ENCODE data around the gene HMCN1. TPM values are rescaled to one million over a fixed set of nuclear protein-coding genes. Genes with fewer than 3 reads are reported as not detected.

HMCN1 gene
- total and polyA plus RNA-seq, 8 donors, result 0.12 to 15.1 (median 0.86) TPM

- Histone ChIP-seq H3K4me1 (no peaks in the 10 kb centered on the region), H3K27me3 (no peaks in the 10 kb centered on the region), H3K9me3 (no peaks in the 10 kb centered on the region), H3K36me3 (no peaks in the 10 kb centered on the region), H3K27ac (no peak overlapping the region), H3K4me3 (no peak overlapping the region)
- TF ChIP-seq POLR2A (IDR thresholded peaks at IDR 0.05) (no peak), POLR2AphosphoS5 (IDR thresholded peaks at IDR 0.05) (no peak), EP300 (IDR thresholded peaks at IDR 0.05) (no peak)
- TF ChIP-seq, protein P1, sequence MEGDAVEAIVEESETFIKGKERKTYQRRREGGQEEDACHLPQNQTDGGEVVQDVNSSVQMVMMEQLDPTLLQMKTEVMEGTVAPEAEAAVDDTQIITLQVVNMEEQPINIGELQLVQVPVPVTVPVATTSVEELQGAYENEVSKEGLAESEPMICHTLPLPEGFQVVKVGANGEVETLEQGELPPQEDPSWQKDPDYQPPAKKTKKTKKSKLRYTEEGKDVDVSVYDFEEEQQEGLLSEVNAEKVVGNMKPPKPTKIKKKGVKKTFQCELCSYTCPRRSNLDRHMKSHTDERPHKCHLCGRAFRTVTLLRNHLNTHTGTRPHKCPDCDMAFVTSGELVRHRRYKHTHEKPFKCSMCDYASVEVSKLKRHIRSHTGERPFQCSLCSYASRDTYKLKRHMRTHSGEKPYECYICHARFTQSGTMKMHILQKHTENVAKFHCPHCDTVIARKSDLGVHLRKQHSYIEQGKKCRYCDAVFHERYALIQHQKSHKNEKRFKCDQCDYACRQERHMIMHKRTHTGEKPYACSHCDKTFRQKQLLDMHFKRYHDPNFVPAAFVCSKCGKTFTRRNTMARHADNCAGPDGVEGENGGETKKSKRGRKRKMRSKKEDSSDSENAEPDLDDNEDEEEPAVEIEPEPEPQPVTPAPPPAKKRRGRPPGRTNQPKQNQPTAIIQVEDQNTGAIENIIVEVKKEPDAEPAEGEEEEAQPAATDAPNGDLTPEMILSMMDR (IDR thresholded peaks at IDR 0.05), result no peak
- intact Hi-C loops (cut with DNase I; ENCODE audit: low total_unique reads), result no loop called here
- WGBS, 5 donors, result 86 to 97% (median 90%) methylated on average over 1 of the region's 1 CpG
- DNase-seq, result no peak
Observed at GRCh38 chr1:185914089-185914488, 179.9 kb downstream of the HMCN1 start.

DNA sequence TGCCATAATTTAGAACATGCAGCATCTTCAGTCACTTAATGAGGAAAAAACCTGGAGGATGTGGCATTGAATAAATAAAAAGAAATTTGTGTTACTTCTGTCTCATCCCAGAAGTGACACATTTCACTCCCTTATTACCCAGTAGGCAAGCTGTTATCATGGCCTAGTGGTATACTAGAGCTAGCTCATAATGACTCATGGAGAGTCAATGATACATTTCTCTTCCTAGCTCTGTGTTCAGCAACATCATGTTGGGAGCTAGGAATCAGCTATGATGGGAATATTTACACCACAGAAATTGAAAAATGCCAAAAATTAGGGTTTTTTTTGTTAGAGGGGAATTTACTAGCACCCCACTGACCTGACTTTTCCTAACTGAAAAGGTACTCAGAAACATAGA lies 182.7 kb downstream of the HMCN1 start:
- H3K27ac ChIP-seq, result no peak overlapping the region
- H3K4me1 ChIP-seq, result no peaks in the 10 kb centered on the region
- intact Hi-C loops (cut with DNase I; ENCODE audit: low total_unique reads), result no loop called here
- no peaks in the 10 kb centered on the region for H3K9me3 ChIP-seq
- no peaks in the 10 kb centered on the region for H3K27me3 ChIP-seq
- DNase-seq, result no peak
- H3K36me3 ChIP-seq, result no peaks in the 10 kb centered on the region
- H3K4me3 ChIP-seq, result no peak overlapping the region
- TF ChIP-seq EP300 (IDR thresholded peaks at IDR 0.05) (no peak), POLR2AphosphoS5 (IDR thresholded peaks at IDR 0.05) (no peak), POLR2A (IDR thresholded peaks at IDR 0.05) (no peak)
- TF ChIP-seq, protein P1 (IDR thresholded peaks at IDR 0.05), result no peak

DNA sequence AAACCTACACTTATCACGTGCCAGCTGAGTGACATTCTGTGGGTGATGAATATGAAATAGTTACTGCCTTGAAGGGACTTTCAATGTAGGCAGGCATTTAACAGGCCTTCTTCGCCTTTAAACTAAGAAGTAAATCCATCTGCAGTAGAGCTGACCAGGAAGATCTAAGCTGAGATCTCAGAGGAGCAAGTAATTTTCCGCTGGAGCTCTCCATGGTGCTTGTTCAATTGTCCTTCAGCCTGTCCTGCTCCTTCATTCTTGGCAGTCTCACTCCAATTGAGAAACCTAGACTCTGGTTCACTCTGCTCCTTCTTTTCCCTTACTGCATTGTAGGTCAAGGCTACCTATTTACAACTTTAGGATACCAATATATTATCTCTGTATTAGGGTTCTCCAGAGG lies 183.5 kb downstream of the HMCN1 start:
- intact Hi-C loops (cut with DNase I; ENCODE audit: low total_unique reads), result no loop called here
- TF ChIP-seq POLR2A (IDR thresholded peaks at IDR 0.05) (no peak), POLR2AphosphoS5 (IDR thresholded peaks at IDR 0.05) (no peak)

GRCh38 chr1:185920602-185921001 lies 186.4 kb downstream of the HMCN1 start:
- intact Hi-C loops (cut with DNase I; ENCODE audit: low total_unique reads), result no loop called here
- no peaks in the 10 kb centered on the region for H3K36me3 ChIP-seq
- TF ChIP-seq, protein P1 (IDR thresholded peaks at IDR 0.05), result no peak
- TF ChIP-seq POLR2A (IDR thresholded peaks at IDR 0.05), result no peak
- TF ChIP-seq EP300 (IDR thresholded peaks at IDR 0.05), result no peak
- no peak for TF ChIP-seq POLR2AphosphoS5 (IDR thresholded peaks at IDR 0.05)
- no peak overlapping the region for H3K4me3 ChIP-seq
- H3K27ac ChIP-seq, result no peak overlapping the region
- no peaks in the 10 kb centered on the region for H3K27me3 ChIP-seq
- no peaks in the 10 kb centered on the region for H3K4me1 ChIP-seq
- WGBS, 5 donors, result 58 to 81% (median 69%) methylated on average over 3 of the region's 3 CpGs
- peak in 1 of 2 donors; percentile 12 for DNase-seq
- H3K9me3 ChIP-seq, result no peaks in the 10 kb centered on the region

More for the DNA sequence above, 183.5 kb downstream of the HMCN1 start:
- Histone ChIP-seq H3K9me3 (no peaks in the 10 kb centered on the region), H3K27ac (no peak overlapping the region), H3K27me3 (no peaks in the 10 kb centered on the region), H3K4me1 (no peaks in the 10 kb centered on the region), H3K36me3 (no peaks in the 10 kb centered on the region), H3K4me3 (no peak overlapping the region)
- WGBS, 5 donors, result 69 to 84% (median 76%) methylated on average over 3 of the region's 3 CpGs
- DNase-seq, result peak in 1 of 2 donors; percentile 55

DNA sequence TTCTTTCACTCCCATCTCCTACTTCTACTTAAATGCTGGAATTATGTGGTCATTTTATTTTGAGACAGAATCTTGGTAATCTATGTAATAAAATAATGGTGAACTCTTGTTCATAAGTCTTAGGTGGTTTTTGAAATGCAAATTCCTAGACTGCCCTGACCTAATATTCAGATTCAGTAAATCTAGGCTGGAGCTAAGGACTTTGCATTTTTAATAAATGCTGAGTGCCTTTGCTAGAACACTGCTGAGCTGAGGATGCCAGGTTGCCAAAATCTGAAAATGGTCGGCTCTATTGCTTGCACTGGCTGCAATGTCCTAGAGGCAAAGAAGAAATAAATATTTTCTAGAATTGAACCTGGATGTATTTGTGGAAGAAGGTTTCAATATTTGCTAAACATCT lies 187.4 kb downstream of the HMCN1 start:
- no peak overlapping the region for H3K27ac ChIP-seq
- TF ChIP-seq, protein P1 (IDR thresholded peaks at IDR 0.05), result no peak
- TF ChIP-seq POLR2A (IDR thresholded peaks at IDR 0.05) (no peak), EP300 (IDR thresholded peaks at IDR 0.05) (no peak), POLR2AphosphoS5 (IDR thresholded peaks at IDR 0.05) (no peak)
- no peaks in the 10 kb centered on the region for H3K9me3 ChIP-seq
- DNase-seq, result no peak
- H3K4me3 ChIP-seq, result no peak overlapping the region
- intact Hi-C loops (cut with DNase I; ENCODE audit: low total_unique reads), result no loop called here
- no peaks in the 10 kb centered on the region for H3K27me3 ChIP-seq
- WGBS, 5 donors, result 71 to 95% (median 85%) methylated on average over 1 of the region's 1 CpG
- H3K4me1 ChIP-seq, result no peaks in the 10 kb centered on the region
- no peaks in the 10 kb centered on the region for H3K36me3 ChIP-seq

All from stomach (tissue), 9 donors.